ENCODE results near the gene DNTT. TPM values are rescaled to one million over a fixed set of nuclear protein-coding genes. Genes with fewer than 3 reads are reported as not detected.

Gene DNTT
- total and polyA plus RNA-seq, 2 of the 13 experiments (the other 11 are each of a cell fraction or from before 2014, with no cell fraction given): not detected

- TF ChIP-seq, protein P1, sequence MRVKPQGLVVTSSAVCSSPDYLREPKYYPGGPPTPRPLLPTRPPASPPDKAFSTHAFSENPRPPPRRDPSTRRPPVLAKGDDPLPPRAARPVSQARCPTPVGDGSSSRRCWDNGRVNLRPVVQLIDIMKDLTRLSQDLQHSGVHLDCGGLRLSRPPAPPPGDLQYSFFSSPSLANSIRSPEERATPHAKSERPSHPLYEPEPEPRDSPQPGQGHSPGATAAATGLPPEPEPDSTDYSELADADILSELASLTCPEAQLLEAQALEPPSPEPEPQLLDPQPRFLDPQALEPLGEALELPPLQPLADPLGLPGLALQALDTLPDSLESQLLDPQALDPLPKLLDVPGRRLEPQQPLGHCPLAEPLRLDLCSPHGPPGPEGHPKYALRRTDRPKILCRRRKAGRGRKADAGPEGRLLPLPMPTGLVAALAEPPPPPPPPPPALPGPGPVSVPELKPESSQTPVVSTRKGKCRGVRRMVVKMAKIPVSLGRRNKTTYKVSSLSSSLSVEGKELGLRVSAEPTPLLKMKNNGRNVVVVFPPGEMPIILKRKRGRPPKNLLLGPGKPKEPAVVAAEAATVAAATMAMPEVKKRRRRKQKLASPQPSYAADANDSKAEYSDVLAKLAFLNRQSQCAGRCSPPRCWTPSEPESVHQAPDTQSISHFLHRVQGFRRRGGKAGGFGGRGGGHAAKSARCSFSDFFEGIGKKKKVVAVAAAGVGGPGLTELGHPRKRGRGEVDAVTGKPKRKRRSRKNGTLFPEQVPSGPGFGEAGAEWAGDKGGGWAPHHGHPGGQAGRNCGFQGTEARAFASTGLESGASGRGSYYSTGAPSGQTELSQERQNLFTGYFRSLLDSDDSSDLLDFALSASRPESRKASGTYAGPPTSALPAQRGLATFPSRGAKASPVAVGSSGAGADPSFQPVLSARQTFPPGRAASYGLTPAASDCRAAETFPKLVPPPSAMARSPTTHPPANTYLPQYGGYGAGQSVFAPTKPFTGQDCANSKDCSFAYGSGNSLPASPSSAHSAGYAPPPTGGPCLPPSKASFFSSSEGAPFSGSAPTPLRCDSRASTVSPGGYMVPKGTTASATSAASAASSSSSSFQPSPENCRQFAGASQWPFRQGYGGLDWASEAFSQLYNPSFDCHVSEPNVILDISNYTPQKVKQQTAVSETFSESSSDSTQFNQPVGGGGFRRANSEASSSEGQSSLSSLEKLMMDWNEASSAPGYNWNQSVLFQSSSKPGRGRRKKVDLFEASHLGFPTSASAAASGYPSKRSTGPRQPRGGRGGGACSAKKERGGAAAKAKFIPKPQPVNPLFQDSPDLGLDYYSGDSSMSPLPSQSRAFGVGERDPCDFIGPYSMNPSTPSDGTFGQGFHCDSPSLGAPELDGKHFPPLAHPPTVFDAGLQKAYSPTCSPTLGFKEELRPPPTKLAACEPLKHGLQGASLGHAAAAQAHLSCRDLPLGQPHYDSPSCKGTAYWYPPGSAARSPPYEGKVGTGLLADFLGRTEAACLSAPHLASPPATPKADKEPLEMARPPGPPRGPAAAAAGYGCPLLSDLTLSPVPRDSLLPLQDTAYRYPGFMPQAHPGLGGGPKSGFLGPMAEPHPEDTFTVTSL (CRISPR knock-in tag; IDR thresholded peaks at IDR 0.05; ENCODE audit: borderline replicate concordance): peak; percentile 30; the same call in 1 of the 2 replicates
- TF ChIP-seq ZNF687 (CRISPR knock-in tag; IDR thresholded peaks at IDR 0.05) (no peak), GRHL1 (CRISPR knock-in tag; conservative IDR thresholded peaks at IDR 0.05) (no peak), ZFP90 (CRISPR knock-in tag; IDR thresholded peaks at IDR 0.05; ENCODE audit: borderline replicate concordance) (no peak), ZNF569 (CRISPR knock-in tag; IDR thresholded peaks at IDR 0.05; ENCODE audit: borderline replicate concordance) (no peak), HMG20B (CRISPR knock-in tag; conservative IDR thresholded peaks at IDR 0.05) (no peak), KLF6 (CRISPR knock-in tag; IDR thresholded peaks at IDR 0.05) (no peak), ZFP36L1 (CRISPR knock-in tag; IDR thresholded peaks at IDR 0.05) (no peak), PHF20 (CRISPR knock-in tag; IDR thresholded peaks at IDR 0.05) (no peak), TBP (CRISPR knock-in tag; IDR thresholded peaks at IDR 0.05) (no peak), ZNF205 (CRISPR knock-in tag; IDR thresholded peaks at IDR 0.05) (no peak), RXRB (CRISPR knock-in tag; IDR thresholded peaks at IDR 0.05; ENCODE audit: borderline replicate concordance) (no peak), ETV5 (CRISPR knock-in tag; IDR thresholded peaks at IDR 0.05; ENCODE audit: borderline replicate concordance) (no peak), RELA (CRISPR knock-in tag; IDR thresholded peaks at IDR 0.05) (no peak)
These were observed 16.7 kb upstream of the DNTT start (continued) for GRCh38 chr10:96287392-96288105.
